ENCODE measurements around the gene PSAP.

- TF ChIP-seq POLR2A (IDR thresholded peaks at IDR 0.05; ENCODE audit: low read length) = no peak
- no peak for TF ChIP-seq GATA1 (IDR thresholded peaks at IDR 0.05; ENCODE audit: low read depth, low read length)
Observed at GRCh38 chr10:71880425-71881306, 29.6 kb upstream of the PSAP start.
